GM12874 (cell line): ENCODE data around the gene PLCB2.

Experiments
- TF ChIP-seq, protein P1 (sequence below): IDR thresholded peaks from 2 replicates; pipeline ENCODE4 v1.5.1; 2011; ENCODE audit warnings: low read depth, mild to moderate bottlenecking, control low read depth, low read length, moderate library complexity; ENCODE audit not compliant: insufficient read depth

The PLCB2 gene

GRCh38 chr15:40302981-40303380 lies 4.8 kb downstream of the PLCB2 start:
- TF ChIP-seq, protein P1, sequence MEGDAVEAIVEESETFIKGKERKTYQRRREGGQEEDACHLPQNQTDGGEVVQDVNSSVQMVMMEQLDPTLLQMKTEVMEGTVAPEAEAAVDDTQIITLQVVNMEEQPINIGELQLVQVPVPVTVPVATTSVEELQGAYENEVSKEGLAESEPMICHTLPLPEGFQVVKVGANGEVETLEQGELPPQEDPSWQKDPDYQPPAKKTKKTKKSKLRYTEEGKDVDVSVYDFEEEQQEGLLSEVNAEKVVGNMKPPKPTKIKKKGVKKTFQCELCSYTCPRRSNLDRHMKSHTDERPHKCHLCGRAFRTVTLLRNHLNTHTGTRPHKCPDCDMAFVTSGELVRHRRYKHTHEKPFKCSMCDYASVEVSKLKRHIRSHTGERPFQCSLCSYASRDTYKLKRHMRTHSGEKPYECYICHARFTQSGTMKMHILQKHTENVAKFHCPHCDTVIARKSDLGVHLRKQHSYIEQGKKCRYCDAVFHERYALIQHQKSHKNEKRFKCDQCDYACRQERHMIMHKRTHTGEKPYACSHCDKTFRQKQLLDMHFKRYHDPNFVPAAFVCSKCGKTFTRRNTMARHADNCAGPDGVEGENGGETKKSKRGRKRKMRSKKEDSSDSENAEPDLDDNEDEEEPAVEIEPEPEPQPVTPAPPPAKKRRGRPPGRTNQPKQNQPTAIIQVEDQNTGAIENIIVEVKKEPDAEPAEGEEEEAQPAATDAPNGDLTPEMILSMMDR = no peak

DNA sequence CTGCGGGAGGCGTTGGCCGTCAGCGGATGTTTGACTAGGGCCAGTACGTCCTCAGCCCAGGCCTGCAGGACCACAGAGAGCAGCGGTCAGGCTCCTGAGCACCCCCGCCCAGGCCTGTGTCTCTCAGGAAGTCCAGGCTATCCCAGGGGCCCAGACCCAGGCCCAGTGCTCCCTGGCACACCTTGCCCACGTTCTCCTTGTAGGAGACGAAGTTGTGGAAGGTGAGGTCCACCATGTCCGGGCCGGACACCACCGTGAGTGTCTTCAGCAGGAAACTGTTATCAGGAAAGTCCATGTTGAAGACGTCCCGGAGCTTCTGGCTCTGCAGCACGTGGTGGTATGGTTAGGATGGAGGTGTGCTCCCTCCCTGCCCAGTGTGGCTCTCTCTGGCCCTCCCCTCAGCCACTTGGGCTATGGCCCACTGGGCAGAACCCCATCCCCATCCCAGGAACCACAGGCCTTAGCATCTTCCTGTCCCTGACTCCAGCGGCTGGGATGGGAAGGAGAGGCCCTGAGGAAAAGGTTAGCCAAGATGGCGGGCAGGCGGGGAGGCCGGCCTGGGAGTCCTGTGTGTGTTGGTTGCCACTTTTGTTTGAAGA lies 5.3 kb downstream of the PLCB2 start:
- TF ChIP-seq, protein P1 = no peak

DNA sequence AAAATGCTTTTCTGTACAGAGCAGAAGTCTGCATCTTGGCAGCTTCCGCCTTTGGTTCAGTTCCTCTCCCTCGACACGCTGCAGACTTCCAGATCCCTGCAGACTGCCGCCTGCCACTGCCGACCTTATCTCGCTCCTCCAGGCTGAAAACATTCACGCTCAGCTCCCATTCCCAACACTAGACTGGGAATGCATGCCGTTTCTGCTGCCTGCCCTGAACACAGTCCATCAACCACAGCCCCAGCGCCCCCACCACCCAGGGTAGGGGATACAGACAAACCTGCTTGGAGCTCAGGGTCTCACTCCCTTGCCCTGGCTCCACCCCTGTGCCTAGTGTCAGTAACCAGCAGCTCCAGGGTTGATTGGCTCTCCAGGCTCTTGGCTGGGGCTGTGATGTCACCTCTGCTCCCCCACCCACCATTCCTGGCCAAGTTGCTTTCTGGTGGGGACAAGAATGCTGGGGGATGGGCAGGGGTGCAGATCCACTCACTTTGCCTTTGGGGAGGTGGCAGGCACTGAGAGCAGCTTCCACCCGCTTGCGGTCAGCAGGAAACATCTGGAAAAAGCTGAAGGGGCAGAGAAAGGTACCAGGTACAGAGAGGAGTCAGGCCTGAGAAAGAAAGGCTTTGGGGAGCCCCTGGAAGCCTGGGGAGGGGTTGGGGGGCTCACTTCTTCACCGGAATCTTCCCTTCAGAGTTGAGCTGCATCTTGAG lies 6.1 kb downstream of the PLCB2 start:
- TF ChIP-seq, protein P1 = no peak

DNA sequence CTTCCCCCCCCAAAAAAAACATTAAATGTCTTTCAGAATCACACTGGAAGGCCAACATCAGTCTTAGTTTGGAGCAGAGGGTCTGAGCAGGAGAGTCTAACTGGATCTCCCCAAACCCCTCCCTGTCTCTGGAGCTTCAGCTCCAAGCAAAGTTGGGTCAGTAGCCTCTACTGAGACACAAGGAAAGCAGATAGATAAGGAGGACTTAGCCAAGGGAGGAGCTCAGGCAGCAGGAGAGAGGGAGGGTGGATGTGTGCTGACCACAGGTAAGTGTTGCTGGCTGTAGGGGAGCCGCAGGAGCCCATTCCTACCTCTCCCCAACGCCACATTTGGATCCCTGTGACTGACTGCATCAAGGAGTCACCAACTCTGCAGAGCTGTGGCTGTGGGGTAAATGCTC lies 7.0 kb downstream of the PLCB2 start:
- TF ChIP-seq, protein P1 = no peak

DNA sequence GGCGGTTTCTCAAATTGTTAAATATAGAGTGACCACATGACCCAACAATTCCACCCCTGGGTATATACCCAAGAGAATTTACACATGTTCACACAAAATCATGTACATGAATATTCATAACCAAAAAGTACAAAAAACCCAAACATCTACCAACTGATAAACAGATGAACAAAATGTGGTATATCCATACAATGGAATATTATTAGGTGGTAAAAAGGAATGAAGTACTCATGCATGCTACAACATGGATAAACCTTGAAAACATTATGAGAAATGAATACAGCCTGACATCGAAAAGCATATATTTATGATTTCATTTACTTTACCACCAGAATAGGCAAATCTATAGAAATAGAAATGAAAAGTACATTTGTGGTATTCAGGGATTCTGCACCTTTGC lies 7.4 kb downstream of the PLCB2 start:
- TF ChIP-seq, protein P1 = no peak

- TF ChIP-seq, protein P1 = no peak
Observed at GRCh38 chr15:40298216-40298935, 9.4 kb downstream of the PLCB2 start.

- TF ChIP-seq, protein P1 = no peak
Observed at GRCh38 chr15:40297356-40297755, 10.4 kb downstream of the PLCB2 start.
